GM19372 (cell line): ENCODE results near the gene CCDC187.

Experiments
- ATAC-seq: cut with Tn5 transposase; IDR thresholded peaks from one replicate; pipeline ENCODE4 v1.9.1; 2021; ENCODE audit warnings: mild to moderate bottlenecking, low read depth, moderate library complexity; ENCODE audit not compliant: unreplicated experiment

The CCDC187 gene

GRCh38 chr9:136201609-136202453 is 102.1 kb downstream of the CCDC187 start:
- ATAC-seq = no peak

GRCh38 chr9:136201174-136201573 is 102.7 kb downstream of the CCDC187 start:
- no peak for ATAC-seq

GRCh38 chr9:136200424-136200823 is 103.5 kb downstream of the CCDC187 start:
- no peak for ATAC-seq
